Activated gamma-delta T cell (primary cell): ENCODE results near the gene PEX12.
"Not testable (repeated sequence)": the region's sequence is repeated elsewhere in the genome, so short reads cannot be mapped to it uniquely, and the experiment has no call there.

Experiments used
- DNase-seq: peaks from one replicate; lab custom pipeline; 2025; lab: John Stamatoyannopoulos, UW
- total RNA-seq, 2 donors: gene quantifications; one replicate each; lab custom pipeline; 2026; lab: John Stamatoyannopoulos, UW

Gene PEX12
- 6.1 to 6.2 reads per million in 2 donors for total RNA-seq

GRCh38 chr17:35578197-35578928 is at the start of gene PEX12:
Gene PEX12 (minus strand): TSS chr17:35578571. CDS start chr17:35578021, 550 bp downstream.
- DNase-seq, result peak; percentile 37

DNA sequence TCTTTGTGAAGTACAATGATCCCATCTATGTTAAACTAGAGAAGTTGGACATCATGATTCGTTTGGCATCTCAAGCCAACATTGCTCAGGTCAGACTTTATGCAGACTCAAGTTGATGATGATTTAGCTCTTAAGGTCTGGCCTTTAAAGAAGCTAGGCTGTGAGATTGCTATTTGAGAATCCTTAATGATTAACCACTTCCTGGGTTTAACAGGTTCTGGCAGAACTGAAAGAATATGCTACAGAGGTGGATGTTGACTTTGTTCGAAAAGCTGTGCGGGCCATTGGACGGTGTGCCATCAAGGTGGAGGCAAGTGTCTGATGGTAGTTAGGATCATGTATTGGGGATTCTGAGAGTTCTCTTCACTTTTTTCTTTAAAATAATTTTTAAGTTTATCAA is 49.0 kb upstream of the PEX12 start:
- no peak for DNase-seq

- no peak for DNase-seq
These were observed 43.4 kb upstream of the PEX12 start for GRCh38 chr17:35621768-35622167.

- no peak for DNase-seq
These were observed 40.3 kb upstream of the PEX12 start for GRCh38 chr17:35618628-35619027.

DNA sequence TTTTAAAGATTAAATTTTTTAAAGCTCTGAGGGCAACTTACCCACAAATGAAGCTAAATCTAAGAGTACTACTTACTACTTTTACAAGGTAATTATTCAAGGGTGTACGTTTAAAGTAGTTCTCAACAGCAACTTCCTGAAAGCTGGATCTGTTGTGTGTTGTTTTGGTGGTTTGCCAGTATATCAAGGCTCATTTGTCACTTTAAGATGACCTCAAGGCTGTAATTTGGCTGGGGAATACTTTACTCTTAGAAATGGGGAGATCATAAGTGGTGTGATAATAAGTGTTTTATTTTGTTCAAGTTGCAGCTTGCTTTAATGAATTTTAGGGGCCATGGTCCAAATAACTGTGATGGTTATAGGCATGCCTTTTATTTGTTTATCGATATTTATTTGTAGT is 39.1 kb upstream of the PEX12 start:
- no peak for DNase-seq

- no peak for DNase-seq
These were observed 38.2 kb upstream of the PEX12 start for GRCh38 chr17:35616536-35616935.

GRCh38 chr17:35614810-35615209 is 36.4 kb upstream of the PEX12 start:
- no peak for DNase-seq

DNA sequence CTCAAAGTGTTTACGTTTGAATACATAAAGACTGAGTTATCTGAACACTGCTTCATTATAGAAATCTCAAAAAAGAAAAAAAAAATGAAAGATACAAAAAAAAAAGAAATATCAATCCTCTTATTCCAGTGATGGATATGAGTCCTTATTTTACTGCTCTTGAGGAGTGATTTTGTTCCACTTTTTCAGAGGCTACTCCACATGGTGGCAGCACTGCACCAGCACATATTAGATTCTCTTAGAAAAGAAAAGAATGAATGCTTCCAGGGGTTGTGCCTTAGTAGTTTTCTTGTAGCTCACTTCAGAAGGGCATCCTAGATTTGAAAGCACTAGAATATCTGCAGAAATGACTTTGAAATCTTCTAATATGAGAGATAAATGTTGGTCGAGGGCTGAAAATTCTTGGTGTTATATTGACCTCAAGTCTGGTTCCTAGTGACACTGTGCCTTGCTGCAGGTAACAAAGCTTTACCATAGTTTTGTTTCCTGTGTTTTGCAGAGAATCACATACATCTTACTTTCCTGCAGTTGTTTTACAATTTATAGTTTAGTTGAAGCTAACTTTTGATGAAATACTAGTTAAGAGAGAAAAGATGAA is 34.7 kb upstream of the PEX12 start:
- DNase-seq, result no peak

- not testable (repeated sequence) for DNase-seq
These were observed 32.4 kb upstream of the PEX12 start for GRCh38 chr17:35610746-35611145.

- no peak for DNase-seq
These were observed 31.5 kb upstream of the PEX12 start for GRCh38 chr17:35609831-35610230.

DNA sequence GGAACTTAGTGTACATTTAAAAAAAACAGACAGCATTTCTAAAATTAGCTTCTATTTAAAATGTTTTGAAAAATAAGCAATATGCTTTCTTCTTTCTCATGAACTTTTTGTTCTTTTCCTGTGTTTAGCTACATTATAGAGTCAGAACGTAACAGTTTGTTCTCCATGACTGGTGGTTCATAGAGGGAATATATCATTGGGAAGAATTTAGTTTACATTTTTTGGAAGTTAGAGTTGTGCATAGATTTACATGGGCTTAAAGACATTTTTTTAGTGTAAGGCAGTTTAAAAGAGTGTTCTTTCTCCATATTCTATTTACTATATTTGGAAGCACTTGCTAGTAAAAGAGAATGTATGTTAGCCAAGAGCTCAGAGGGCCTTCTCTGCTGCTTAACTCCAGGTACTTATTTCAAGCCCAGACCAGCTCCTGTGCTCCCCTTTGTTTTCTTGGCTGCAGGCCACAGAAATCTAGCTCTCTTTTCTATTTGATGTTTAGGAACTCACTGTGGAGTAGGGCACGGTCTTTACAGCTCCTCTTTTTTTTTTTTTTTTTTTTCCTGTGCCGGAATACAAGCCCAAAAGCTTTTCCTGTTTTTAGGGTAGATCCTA is 29.0 kb upstream of the PEX12 start:
- no peak for DNase-seq

GRCh38 chr17:35605678-35606077 is 27.3 kb upstream of the PEX12 start:
- no peak for DNase-seq

DNA sequence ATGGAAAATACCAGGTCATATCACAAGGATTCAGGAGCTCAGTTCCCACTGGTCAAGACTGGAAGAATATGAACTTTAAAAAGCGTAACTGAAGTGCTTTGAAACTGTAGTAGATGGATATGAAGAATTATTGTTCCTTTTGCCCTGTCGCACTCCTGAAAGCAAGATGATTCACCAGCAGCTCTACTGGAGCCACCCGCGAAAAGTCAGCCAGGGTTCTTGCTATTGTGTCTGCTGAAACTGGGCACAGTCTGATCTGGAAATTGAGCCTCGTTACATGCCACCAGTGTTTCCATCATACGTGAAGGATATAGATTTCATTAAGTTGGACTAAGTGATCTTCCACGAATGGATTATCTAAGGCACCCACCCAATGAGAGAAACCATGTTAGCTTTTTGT is 25.3 kb upstream of the PEX12 start:
- DNase-seq, result no peak

- DNase-seq, result no peak
These were observed 19.2 kb upstream of the PEX12 start for GRCh38 chr17:35597604-35598003.

DNA sequence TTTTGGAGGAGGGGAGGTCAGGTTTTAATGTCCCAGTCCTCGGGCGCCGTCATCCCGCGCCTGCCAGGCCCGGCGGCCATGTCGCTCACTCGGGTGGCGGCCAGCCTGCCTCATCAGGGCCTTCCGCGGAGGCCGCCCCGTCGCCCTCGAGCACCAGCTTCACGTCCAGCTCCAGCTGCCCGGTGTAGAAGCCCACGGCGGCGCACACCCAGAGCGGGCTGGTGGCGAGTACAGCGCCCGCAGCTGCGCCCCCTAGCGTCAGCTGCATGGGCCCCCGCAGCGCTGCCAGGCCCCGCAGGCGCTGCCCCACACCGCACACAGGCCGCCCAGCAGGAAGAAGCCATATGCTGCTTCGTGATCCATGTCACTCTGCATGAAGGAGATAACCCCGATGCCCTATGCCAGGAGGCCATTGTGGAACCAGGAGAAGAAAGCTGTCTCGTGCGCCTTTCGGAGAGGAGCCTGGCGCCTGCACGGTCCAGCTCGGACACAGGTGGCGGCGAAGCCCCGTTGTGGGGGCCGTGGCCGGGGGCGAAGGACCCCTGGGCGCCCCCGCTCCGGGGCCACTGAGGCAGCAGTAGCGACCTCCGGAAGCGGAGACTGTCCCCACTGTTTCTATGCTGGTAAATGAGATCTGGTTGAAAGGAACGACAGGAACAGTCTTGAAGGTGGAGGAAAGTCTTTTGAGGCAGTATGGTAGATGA is 18.3 kb upstream of the PEX12 start:
- no peak for DNase-seq

DNA sequence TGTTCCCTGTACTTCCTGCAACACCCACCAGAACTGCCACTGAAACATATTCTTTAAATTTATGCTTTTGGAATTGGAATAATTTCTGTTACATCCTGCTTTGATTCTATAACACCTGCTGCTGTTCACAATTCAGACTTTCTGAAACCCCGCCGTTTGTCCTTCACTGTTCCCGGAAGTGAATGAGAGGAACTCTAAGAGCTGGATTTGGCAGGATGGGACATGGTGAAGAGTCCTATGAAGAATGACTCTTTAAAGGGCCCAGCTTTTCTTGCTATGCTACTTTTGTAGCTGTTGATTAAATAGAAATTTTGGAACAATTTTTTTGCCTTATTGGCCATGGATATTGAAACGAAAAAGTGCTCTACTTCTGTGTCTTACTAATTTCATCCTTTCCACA is 17.7 kb upstream of the PEX12 start:
- no peak for DNase-seq

GRCh38 chr17:35588196-35588920 is 10.0 kb upstream of the PEX12 start:
- DNase-seq, result no peak

GRCh38 chr17:35587074-35587961 is 8.9 kb upstream of the PEX12 start, which contains the start of gene AP2B1:
Gene AP2B1 (plus strand): TSS chr17:35587322. CDS start chr17:35594031, 6,709 bp downstream.
- DNase-seq, result peak; percentile 91

- no peak for DNase-seq
These were observed 8.2 kb upstream of the PEX12 start for GRCh38 chr17:35586569-35587073.

DNA sequence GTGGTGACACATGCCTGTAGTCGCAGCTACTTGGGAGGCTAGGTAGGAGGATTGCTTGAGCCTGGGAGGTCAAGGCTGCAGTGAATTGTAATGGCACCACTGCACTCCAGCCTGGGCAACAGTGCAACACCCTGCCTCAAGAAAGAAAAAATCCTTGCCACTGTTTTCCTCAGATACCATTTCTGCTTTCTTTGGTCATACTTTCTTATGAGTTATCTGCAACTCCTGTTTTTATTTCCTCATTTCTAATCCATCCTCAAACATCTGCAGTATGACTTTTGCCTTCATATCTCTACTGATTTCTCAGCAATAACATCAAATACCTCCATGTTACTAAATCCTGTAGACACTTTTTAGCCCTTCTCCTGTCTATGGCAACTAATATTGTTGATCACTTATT is 5.7 kb upstream of the PEX12 start:
- no peak for DNase-seq
